ENCODE data around the gene CCDC175.

CCDC175 gene

DNA sequence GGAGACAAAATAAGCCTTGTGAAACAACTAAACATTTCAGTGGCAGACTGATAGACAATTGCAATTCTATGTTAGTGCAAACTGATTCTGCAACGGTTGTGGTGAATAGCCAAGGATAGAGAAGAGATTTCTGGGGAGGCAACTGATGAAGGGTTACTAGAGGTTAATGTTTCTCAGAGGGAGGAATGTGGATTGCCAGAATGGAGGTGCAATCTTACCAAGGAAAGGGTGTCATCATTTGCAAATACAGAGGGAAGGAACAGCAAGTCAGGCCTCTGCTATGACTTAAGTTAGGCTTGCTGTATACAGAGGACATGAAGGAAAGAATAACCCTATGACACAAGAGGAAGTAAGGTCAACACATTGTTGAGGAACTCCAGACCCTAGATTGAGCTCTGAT lies 35.8 kb downstream of the CCDC175 start:
- no peak for DNase-seq (ENCODE audit: low read depth in 2 of 2)

DNA sequence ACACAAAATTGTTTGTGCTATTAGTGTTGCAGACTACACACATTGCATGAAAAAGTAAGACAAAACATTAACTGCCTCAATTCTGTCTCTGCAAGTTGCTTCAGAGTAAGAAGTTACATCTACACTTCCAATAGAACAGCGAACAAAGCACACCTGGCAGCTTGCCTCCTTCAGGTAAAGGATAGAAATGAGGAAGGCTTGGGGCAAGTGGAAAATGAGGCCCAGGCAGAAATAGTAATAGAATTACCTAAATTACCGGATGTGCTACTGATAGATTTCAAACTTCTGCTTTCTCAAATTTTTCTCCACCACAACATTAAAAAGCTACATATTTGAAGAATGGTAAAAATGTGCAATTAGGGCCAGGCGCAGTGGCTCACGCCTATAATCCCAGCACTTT lies 37.7 kb downstream of the CCDC175 start:
- no peak for DNase-seq (ENCODE audit: low read depth in 2 of 2)

DNA sequence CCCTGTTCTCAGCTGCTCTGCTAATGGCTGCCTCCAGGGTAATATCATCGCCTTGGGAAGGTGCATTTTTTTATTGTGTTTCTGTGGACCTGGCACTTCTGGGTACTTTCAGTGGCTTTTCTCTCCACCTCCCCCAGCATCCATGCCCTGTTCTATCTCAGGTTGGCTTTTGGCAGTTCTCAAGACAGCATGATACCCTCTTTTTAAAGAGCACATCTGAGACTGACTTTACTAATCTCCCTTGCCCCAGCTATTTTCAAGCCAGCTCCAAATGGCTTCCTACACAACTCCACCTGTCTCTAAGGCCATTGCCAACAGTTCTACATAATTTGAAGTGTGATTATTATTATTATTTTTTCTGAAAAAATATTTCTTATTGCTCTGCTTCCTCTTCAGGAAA lies 39.1 kb downstream of the CCDC175 start:
- no peak for DNase-seq (ENCODE audit: low read depth in 2 of 2)

DNA sequence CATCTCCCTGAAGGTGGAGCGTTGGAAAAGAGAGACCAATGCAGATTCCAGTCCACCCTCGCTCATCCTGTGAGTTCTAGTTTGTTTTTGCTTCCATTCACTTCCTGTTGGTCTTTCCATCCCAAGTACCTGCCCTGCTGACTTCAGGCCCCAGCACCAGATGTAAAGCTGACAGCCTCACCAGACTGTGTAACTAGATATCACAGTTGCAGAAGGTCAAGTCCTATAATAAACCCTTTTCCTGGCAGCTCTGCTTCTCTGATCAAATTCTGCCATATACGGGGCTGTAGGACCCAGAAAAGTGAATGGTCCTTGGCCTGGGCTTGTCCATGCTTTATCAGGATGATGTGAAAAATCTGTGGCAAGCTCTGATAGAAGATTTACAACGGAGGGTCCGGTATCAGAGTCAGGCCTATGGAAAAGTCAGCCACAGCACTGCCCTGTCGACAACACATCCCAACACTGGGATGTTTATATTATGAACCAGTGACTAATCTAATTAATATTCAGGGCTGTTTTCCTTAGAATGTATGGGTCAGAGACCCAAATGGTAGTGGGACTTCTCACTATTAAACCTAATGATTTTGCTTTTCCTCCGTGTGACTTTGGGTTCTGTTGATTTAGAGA lies 42.1 kb downstream of the CCDC175 start:
- no peak for DNase-seq (ENCODE audit: low read depth in 2 of 2)

DNA sequence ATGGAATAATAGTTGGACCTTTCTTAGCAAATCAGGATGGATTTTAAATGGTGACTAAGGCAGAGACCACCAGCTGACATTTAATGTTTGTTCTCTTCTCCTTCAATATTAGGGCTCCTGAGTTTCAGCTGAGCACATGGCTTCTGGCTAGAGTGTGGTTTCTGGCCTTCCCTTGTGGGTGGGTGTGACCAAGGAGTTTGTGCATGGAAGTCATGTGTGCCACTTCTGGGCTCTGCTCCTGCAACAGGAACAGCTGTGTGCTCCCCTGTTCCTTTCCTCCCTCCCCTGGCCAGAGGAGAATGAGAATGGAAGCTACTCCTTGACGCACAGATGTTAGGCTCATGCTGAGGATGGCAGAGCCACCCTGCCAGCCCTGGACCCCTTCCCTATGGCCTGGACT lies 44.2 kb downstream of the CCDC175 start:
- no peak for DNase-seq (ENCODE audit: low read depth in 2 of 2)

- DNase-seq (ENCODE audit: low read depth in 2 of 2), result no peak
Observed at GRCh38 chr14:59530349-59530748, 46.3 kb downstream of the CCDC175 start.

DNA sequence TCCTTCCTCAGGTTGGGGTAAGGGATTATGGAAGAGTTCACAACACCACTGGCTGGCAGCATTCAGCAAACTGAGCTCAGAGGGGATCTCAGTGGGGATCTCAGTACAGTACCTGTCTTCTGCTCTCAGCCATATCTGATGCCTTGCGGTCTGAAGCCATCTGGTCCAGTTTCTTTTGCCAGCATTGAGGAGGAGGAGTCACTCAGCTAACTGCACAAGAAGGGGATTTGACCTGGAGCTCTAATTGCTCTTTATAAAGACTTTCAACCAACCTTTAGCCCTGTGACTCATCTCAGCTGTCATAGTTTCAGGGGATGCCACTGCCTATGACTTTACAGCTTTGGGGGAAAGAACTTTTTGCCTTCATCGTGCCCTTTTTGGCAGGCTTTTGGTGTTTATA lies 47.4 kb downstream of the CCDC175 start:
- no peak for DNase-seq (ENCODE audit: low read depth in 2 of 2)

DNA sequence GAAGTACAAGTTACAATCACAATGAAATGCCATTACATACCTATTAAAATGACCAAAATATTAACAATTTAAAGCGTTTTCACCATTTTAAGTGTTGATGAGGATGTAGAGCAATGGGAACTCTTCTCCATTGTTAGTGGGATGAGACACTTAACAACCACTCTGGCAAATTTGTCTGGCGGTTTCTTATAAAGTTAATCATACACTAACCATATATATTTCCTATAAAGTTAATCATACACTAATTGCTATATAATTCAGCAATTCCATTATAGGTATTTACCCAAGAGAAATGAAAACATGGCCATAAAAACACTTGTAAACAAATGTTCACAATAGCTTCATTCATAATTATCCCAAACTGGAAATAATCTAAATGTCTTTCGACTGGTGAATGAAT lies 56.4 kb downstream of the CCDC175 start:
- DNase-seq (ENCODE audit: low read depth in 2 of 2), result no peak

DNA sequence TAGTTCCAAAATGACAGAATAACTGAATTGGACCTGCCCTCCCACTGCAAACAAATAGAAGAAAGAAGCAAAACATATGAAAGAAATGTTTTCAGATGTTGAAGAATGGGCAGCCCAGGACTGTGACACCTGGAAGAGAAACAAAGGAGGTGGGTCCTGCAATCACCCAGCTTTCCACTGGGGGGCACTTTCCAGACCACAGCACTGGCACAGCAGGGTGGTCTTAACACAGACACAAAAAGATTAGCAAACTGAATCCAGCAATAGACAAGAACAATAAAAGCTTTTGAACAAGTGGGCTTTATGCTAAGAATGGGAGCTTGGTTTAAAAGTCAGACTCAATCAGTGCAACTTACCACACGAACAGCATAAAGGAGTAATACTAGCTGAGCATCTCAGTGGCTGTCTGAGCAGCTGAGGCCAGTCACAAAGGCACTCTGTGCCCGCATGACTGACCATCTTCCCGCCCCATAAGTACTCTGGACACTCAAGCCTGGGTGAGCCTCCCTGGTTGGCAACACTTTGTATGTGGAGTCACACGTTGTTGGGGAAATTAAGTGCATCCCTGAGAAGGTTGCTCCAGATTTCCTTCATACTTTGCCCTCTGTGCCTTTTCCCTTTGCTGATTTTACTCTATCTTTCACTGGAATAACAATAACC lies 64.6 kb downstream of the CCDC175 start:
- DNase-seq (ENCODE audit: low read depth in 2 of 2), result no peak

DNA sequence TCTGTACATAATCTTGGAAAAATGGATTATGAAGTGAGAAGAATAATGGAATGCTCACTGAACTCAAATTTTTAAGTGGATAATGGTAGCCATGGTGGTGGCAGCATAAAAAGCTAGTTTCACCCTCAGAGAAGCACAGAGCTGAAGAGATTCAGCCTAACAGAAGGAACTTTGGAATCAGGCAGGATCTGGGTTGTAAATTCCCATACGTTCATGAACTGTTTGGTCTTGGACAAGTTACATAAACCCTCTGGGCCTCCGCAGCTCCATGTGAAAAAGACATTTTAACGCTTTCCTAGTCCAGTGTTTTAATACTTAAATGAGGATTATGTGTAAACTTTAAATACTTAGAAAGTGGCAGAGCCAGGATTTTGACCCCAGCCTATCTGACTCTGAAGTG lies 65.6 kb downstream of the CCDC175 start:
- DNase-seq (ENCODE audit: low read depth in 2 of 2), result no peak

GRCh38 chr14:59510001-59510400 lies 66.6 kb downstream of the CCDC175 start:
- DNase-seq (ENCODE audit: low read depth in 2 of 2), result no peak

DNA sequence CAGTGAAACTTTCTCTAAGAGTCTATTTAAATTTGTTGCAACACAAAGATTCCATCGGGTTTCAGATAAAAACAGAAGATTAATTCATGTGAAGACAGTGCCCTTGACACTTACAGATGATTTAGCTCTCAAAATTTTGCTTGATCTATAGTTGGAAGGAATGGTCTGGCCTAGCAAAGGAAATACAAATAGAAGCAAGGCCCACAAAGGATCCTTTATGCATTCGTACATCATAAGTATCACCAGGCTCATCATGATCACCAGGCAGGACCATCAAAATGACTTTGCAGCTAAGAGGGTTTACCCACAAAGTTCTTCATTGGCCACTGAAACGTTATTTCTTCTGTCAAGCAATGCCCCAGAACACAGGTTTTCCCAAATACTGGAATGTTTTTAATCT lies 67.5 kb downstream of the CCDC175 start:
- no peak for DNase-seq (ENCODE audit: low read depth in 2 of 2)

DNA sequence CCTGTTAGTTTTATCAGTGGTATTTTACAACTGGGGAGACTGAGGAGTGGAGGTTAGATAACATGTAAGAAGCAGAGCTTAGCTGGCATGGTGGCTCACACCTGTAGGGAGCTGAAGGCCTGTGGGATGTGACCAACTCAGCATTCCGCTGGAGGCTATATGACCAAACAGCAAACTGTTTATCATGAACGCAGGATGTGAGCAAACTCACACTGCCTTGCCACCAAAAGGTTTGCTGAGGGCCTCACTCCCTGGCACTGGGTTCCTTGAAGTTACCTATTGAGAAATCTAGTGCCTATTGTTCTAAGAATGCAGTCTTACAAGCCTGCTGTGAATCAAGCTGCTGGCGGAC lies 68.9 kb downstream of the CCDC175 start:
- DNase-seq (ENCODE audit: low read depth in 2 of 2), result no peak

DNA sequence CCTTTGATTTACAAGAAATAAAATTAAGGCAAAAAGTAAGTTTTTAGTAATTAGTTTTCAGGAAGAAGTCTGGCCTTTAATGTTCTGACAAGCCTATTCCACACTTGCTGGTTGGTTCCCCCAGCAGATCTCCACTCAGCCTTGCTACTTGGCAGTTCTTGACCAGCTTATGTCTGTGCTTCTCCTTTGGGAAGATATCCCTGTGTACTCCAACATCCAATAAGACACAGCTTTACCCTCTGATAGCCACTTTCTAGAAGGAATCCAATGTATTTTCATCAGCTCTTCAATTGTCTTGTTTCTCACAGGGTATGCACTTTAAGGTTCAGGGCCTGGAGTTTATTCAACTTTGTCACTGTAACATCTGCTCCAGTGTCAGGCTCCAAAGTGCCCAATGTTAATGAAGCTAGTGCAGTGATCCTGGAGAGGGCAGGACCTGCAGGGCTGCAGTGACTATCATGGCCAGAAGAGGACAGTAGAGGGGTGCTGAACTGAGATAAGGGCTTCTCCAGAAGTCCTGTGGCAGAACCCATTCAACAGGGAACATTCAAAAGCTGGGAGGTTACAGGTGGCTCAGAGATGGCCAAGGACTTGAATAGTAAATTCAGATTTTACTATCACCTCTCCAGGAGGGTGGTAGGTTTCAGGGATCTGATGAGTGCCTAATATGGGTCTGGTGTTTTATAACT lies 69.4 kb downstream of the CCDC175 start:
- peak in 1 of 2 donors; percentile 38 for DNase-seq (ENCODE audit: low read depth in 2 of 2)

DNA sequence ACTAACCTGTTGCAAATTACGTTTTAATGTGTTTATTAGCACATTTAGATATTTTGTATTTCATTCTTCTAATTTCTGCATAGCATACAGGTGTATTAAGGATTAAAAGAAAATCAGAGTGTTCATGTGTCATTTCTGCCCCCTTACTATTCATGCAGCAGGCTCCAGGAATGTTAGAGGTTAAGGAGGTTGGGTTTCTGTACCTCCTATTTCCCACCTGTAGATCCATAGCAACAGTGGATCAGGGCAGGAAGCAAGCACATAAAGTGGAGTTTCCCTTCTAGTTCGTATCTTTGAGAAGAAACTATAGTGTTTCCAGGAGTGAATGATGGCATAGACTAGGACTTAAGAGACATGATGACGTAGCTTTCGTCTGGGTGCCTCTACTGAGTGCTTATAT lies 73.4 kb downstream of the CCDC175 start:
- DNase-seq (ENCODE audit: low read depth in 2 of 2), result no peak

- DNase-seq (ENCODE audit: low read depth in 2 of 2), result no peak
Observed at GRCh38 chr14:59500732-59501131, 75.9 kb downstream of the CCDC175 start.

- DNase-seq (ENCODE audit: low read depth in 2 of 2), result no peak
Observed at GRCh38 chr14:59492384-59492783, 84.2 kb downstream of the CCDC175 start.

- DNase-seq (ENCODE audit: low read depth in 2 of 2), result no peak
Observed at GRCh38 chr14:59490756-59491155, 85.9 kb downstream of the CCDC175 start.

GRCh38 chr14:59484639-59485175 lies 91.9 kb downstream of the CCDC175 start:
- no peak for DNase-seq (ENCODE audit: low read depth in 2 of 2)

GRCh38 chr14:59483819-59484638 lies 92.6 kb downstream of the CCDC175 start, which contains the start of the genes JKAMP and L3HYPDH:
JKAMP (plus strand) TSS chr14:59484517; CDS start chr14:59484590, 73 bp downstream.
L3HYPDH (minus strand) TSS chr14:59484408; CDS start chr14:59484316, 92 bp downstream.
- DNase-seq (ENCODE audit: low read depth in 2 of 2), result peak; percentile 96 to 98

- DNase-seq (ENCODE audit: low read depth in 2 of 2), result no peak
Observed at GRCh38 chr14:59483363-59483762, 93.2 kb downstream of the CCDC175 start.
